Lower leg skin (tissue), 3 donors: ENCODE results near the gene CCL3.

Experiments used
- POLR2A ChIP-seq, 2 donors: fragments of 450-650 bp; IDR thresholded peaks; one replicate each; pipeline ENCODE4 v1.6.1; 2016 to 2017; ENCODE audit warnings: antibody characterized with exemption in 2 of 2, mild to moderate bottlenecking in 1 of 2, moderate library complexity in 1 of 2
- TF ChIP-seq, protein P1 (sequence below), 3 donors: fragments of 450-650 bp; IDR thresholded peaks; one replicate each; pipeline ENCODE4 v1.5.1; 2016; ENCODE audit warnings: antibody characterized with exemption in 3 of 3, mild to moderate bottlenecking in 3 of 3, moderate library complexity in 2 of 3

DNA sequence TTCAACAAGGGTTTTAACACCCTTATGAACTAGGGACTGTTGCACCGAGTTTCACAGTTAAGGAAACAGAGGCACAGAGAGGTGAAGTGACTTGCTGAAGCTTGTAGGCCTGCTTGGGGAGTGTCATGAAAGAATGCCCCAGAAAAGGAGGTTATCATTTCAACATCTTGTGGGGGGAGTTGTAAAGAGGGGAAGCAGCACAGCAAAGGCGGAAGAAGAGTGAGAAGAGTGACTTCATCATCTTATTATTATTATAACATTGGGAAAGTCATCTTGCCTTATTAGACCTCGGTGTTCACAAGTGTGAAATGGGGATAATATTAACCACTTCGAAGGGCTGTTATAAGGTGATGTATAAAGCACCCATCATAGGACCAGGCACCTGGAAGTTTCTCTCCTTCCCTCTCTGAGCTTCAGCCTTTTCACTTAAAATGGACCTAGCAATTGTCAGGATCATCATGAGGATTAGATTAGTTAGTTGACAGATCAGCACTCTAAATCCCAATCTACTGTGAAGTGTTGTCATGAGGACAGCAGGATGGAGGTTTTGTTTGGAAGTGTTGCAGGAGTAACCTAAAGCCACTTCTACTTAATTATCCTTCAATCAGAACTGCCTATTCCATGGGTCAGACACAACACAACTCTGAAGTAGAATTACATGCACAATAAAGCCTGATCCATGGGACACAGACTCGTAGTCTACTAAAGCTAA, 16.0 kb upstream of the CCL3 start:
- TF ChIP-seq, protein P1, sequence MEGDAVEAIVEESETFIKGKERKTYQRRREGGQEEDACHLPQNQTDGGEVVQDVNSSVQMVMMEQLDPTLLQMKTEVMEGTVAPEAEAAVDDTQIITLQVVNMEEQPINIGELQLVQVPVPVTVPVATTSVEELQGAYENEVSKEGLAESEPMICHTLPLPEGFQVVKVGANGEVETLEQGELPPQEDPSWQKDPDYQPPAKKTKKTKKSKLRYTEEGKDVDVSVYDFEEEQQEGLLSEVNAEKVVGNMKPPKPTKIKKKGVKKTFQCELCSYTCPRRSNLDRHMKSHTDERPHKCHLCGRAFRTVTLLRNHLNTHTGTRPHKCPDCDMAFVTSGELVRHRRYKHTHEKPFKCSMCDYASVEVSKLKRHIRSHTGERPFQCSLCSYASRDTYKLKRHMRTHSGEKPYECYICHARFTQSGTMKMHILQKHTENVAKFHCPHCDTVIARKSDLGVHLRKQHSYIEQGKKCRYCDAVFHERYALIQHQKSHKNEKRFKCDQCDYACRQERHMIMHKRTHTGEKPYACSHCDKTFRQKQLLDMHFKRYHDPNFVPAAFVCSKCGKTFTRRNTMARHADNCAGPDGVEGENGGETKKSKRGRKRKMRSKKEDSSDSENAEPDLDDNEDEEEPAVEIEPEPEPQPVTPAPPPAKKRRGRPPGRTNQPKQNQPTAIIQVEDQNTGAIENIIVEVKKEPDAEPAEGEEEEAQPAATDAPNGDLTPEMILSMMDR (IDR thresholded peaks at IDR 0.05): no peak
- no peak for TF ChIP-seq POLR2A (IDR thresholded peaks at IDR 0.05)
